ENCODE measurements around the gene TTLL1.
"Not testable (repeated sequence)": the region's sequence is repeated elsewhere in the genome, so short reads cannot be mapped to it uniquely, and the experiment has no call there.

Gene TTLL1

DNA sequence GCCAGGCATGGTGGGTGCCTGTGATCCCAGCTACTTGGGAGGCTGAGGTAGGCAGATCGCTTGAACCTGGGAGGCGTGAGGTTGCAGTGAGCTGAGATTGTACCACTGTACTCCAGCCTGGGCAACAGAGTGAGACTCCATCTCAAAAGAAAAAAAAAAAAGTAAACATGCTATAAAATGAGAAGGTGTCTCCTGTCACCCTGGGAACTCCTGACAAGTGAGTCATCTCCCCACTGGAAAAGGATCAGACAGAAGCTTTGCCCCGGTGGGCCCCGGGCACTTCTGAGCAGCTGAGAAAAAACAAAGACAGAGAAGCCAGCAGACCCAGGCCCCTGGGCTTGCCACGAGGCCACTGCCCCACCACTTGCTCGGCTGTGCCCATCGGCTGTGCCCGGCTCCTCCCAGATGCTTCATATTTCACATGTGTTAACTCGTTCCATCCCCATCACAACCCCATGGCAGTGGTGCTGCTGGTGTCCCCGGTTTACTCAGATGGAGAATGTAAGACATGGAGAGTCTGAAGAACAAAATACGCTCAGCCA lies 22.3 kb downstream of the TTLL1 start:
- DNase-seq (ENCODE audit: low read depth in 2 of 2), result no peak

DNA sequence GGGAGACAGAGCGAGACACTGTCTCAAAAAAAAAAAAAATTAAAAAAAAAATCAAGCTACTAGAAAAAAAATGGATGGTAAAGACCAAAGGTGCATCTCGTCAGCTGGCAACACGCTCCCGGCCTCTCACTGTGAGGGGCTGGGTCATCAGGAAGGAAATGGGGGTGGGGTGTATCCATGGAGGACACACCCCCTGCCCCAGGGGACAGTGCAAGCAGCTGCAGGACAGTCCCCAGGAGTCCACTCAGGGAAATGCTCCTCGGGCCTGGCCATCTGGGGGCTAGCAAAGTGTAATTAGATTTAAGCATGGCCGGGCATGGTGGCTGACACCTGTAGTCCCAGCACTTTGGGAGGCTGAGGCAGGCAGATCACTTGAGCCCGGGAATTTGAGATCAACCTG lies 23.1 kb downstream of the TTLL1 start:
- DNase-seq (ENCODE audit: low read depth in 2 of 2), result no peak

DNA sequence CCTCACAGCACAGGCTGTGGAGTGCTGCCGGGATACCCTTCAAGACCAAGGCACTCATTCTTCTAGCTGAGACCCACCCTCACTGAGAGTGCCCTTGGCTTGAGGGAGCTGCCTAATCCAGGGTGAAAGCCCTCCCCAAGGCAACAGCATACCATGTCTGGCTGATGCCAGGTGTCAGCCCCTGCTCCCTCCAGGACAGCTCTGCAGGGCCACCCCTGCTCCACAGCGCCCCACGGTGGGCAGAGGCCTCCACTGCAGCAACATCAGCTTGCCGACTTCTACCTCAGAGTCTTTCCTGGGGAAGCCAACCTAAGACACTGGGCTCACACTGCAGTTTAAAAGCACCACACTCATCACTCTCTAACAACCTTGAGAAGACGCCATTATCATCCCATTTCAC lies 29.0 kb downstream of the TTLL1 start:
- DNase-seq (ENCODE audit: low read depth in 2 of 2), result no peak

DNA sequence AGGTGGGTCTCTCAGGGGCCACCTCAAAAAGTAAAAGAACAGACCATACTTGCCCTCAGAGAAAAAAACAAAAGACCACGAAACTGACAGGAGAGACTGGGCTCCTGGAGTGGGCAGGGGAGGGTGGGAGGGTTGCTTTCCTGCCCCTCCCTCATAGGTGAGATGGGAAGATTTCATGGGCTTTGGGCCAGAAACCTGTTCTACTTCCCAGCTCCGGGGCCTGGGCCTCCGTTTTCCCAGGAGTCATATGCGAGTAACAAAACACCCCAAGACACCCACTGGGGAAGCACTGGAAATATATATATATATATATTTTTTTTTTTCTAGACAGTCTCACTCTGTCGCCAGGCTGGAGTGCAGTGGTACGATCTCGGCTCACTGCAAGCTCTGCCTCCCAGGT lies 31.6 kb downstream of the TTLL1 start:
- no peak for DNase-seq (ENCODE audit: low read depth in 2 of 2)

DNA sequence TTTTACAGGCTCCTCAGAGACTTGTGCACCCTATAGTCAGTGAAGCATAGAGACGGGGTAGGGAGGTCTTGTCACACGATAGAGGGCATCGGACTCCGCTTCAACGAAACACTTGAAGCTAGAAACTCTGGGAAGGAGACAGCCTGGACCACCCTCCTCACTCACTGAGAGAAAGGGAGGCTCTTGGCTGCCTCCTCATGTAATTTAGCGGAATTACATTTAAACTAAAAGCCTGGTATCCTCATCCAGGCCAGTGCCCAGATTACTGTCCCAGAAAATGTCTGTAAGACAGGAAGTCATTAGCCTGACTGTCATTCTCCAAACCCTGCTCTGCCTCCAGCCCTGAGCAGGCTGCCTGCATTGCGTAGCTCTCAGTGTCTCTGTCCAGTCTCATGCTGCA lies 36.0 kb downstream of the TTLL1 start:
- no peak for DNase-seq (ENCODE audit: low read depth in 2 of 2)

DNA sequence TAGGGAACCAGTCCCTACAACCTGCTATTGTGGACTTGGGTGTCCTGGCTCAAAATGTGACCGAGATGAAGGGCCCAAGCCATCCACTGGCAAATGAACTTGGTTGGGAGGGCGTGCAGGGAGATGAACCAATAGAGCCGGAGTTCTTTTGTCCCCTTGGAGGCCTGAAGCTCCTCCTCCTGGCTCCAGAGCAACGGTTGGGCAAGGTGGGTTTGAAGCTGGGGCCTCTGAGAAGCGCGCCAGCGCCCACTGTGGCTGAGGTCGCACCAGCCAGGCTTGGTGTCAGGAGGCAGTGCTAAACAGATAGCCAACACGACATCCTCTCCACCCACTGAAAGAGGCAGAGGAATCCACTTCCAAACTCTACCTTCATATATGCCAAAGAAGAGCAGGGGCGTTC lies 38.2 kb downstream of the TTLL1 start:
- DNase-seq (ENCODE audit: low read depth in 2 of 2), result no peak

DNA sequence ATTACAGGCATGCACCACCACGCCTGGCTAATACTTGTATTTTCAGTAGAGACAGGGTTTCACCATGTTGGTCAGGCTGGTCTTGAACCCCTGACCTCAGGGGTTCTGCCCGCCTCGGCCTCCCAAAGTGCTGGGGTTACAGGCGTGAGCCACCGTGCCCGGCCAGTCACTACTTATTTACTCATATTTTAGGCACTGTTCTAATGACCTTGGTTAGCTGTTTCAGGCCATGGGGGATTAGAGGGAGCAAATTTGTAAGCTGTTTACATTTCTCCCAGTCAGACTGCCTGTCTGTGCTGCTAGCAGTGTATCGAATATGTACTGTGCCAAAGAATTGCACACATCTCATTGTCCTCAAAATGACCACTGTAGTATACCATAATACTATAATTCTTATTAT lies 41.6 kb downstream of the TTLL1 start:
- DNase-seq (ENCODE audit: low read depth in 2 of 2), result no peak

DNA sequence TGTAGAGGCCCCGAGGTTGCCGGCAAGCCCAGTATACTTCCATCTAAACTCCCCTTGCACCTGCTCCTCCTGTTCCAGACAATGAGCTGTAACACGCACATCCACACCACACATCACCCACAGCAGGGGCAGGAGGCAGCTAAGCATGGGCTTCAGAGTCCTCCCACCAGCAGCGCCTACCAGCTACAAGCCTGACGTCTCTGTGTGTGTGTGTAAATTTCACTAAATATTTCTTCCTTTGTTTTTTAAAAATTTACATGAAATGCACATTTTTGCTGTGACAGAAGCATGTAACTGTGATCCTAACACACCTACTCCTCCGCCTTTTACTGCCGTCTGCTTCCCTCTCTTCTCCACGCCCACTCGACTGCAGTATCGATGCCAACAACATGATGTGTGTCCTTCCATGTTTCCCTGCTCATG lies 44.9 kb downstream of the TTLL1 start:
- no peak for DNase-seq (ENCODE audit: low read depth in 2 of 2)

DNA sequence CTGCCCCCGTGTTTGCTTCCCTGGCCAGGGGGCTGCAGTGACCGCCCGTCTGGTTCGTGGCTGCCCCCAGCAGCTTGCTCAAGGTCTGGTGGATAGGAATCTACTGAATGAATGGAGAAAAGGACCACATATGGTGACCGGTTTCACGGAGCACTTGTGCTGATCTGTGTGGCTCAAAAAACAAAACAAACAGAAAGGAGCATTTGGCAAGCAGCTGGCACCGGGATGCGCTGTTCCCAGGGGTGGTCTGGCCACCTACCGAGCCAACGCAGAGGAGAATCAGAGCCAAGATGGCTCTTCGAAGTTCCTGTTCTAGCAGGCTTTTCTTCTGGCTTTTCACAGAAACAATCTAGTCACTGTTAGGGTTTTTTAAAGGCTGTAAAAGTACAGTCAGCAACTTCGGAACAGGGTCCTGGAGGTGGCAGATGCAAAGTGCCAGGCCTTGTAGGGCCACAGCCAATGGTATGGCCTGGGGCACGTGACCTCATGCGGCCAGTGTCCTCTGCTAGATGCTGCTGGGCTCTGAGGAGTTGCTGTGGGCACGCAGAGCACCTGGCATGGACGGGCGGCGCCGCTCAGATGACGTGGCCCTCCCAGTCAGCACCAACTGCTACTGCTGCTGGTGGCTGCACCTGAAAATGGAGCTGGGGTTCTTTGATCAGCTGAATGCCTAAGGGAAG lies 47.0 kb downstream of the TTLL1 start:
- no peak for DNase-seq (ENCODE audit: low read depth in 2 of 2)

DNA sequence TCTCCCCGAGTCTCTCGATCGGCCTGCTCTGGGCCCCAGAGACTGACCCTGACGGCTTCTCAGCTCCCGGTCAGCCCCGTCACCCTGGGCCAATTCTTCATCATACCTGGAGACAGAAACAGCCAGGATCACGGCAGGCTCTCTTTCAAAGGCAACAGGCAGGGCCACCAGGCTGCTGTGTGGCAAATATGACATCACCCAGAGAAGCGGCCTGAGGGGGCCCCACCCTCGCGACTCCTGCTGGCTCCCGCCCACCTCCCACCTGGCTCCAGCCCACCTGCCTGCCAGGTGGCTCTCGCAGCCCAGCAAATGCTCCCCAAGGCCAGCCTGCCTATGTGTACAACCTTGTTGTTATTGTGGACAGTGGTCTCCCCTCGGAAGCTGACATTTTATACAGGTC lies 49.4 kb downstream of the TTLL1 start:
- DNase-seq (ENCODE audit: low read depth in 2 of 2), result no peak

DNA sequence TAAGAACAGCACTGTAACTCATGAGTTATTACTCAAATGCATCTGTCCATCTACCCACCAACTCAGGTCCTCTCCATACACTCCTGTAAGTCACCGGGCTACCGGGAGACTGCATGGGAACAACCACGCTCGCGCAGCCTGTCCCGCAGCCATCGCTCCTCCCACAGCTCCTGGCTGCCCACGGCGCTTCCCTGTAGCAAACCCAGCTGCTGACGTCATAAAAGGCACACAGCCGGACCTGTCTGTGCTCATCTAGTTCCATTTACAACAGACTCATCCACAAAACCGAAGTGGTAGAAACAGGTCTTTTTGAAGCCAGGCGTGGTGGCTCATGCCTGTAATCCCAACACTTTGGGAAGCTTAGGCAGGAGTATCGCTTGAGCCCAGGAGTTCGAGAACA lies 50.9 kb downstream of the TTLL1 start:
- no peak for DNase-seq (ENCODE audit: low read depth in 2 of 2)

DNA sequence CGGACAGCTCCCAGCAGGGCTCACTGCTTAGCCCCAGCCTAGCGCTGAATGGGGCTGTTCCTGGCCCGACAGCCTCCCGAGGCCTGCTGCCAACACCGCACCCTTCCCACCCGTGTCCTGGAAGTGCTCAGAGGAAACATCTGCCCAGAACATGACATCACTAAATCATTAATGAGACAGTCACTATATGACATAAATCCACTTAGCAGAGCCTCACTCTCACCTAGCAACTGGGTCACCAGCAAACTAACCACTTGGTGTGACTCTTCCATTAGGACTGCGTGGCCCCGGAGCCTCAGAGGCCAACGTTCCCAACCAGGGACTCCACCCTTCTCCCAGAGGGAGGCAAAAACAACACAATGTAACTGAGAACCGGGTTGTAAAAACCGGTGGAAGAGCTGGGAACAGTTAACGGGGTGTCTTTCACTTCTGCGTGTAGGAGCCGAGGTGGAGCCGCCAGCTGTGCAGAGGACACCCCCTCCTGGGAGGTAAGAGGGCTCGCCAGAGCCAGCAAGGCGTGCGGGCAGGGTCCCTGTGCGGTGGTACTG lies 52.8 kb downstream of the TTLL1 start:
- no peak for DNase-seq (ENCODE audit: low read depth in 2 of 2)

DNA sequence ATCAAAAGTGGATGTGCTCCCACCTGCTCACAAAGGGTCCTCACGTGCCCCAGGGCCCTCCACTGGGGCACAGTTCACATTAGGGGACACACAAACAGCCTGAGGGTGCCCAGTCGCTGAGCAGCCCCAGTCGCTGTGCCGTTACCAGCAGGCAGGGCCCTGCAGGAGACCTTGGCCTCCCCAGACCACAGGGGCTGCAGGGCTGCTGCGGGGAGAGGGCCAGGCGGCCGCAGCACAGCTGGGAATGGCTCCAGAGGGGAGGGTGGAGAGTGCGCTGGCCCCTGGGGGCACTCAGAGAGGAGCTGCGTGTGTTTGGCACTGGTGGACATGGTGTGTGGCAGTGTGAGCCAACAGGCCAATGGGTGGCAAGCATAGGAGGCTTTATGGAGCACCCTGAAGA lies 53.9 kb downstream of the TTLL1 start:
- no peak for DNase-seq (ENCODE audit: low read depth in 2 of 2)

DNA sequence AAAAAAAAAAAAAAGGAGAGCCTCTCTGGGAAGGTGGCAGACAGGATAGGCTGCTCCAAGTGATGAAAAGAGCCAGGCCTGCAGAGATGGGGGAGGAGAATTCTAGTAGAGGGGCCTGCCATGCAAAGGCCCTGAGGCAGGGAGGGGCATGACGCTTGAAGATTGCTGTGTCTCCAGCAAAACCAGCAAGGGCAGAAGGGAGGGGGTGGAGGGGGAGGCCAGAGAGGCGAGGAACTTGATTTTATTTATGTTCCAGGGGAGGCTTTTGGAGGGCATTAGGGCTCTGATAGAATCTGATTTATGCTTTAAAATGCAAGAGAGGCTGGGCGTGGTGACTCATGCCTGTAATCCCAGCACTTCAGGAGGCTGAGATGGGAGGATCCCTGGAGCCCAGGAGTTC lies 57.6 kb downstream of the TTLL1 start:
- DNase-seq (ENCODE audit: low read depth in 2 of 2), result no peak

DNA sequence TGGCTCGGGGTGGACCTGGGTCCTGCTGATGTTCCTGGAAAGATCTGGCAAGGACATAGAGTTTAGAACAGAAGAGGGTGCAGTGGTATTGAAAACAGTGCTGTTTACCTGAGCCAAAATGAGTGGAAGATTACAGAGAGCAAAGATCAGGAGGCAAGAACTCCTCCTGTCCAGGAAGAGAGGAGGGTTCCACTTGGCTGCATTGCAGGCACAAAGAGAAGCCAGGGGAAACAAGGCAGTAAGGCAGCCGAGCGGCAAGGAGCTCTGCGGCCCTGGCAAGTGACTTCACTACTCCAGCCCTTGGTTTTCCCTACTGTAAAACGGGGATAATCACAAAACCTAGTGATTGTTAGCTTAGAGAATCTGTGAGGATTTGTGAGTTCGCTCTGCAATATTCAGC lies 70.6 kb downstream of the TTLL1 start:
- DNase-seq (ENCODE audit: low read depth in 2 of 2), result no peak

DNA sequence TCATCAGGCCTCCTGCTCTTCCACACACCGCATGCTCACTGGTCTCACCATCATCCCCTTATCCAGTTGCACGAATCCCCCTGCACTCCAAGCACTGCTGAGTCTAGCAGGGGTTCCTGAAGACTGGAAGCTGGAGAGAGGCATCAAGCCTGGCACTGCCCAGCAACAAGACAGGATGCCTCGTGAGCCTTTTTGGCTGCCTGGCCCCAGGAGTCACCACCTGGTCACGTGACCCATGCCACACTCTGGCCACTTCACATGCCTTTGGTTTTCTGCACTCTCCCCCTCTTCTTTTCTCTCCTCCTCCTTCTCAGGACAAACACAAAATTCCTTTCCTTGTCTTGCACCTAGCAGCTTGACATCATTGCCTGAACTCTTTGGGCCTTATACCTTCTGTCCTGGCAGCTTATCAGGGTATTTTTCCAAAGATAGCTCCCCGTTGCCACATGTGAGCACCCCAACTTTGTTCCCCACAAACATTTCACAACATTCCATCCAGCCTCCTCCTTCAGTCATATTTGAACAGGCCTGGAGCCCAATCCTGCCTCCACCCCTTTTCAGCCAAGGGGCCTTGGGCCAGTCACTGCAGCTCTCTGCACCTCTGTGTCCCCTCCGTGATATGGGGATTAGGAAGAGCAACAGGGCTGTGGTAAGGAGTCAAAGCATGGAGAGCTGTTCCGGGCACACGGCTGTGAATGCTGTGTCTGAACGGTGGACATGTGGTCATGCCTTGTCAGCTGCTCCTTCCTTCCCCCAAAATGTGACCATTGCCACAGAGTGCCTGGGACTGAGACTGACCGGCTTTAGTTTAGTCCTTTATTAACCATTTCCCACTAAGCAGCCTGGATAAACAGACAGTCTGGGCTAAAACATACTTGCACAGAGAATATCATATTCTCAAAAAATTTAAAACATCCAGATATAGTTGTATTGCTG lies 71.4 kb downstream of the TTLL1 start:
- no peak for DNase-seq (ENCODE audit: low read depth in 2 of 2)

DNA sequence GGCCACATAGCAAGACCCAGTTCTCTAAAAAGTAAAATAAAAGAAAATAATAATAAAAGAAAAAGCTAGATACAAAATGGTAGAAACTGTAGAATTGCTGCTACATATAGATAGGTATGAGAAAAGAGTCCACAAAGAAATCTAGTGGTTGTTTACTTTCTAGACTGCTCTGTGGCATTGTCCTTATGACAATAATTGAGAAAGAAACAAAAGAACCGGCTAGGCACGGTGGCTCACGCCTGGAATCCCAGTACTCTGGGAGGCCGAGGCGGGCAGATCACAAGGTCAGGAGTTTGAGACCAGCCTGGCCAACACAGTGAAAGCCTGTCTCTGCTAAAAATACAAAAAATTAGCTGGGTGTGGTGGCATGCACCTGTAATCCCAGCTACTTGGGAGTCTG lies 73.0 kb downstream of the TTLL1 start:
- not testable (repeated sequence) for DNase-seq (ENCODE audit: low read depth in 2 of 2)

DNA sequence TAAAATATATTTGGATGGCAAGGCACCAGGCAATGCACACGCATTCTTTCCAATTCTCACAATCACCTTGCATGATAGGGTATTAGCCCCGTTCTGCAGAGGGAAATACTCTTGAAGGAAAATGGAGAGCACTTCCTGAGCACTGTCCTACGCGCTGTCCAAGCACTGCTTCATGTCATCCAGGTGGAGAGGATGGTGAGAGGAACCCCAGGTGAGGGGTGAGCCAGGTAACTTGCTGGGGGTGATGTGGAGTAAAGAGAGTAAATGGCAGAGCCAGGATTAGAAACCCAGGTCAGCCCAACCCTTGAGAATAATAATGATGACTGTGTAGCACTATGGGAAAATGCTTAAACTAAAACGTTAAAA lies 73.5 kb downstream of the TTLL1 start:
- no peak for DNase-seq (ENCODE audit: low read depth in 2 of 2)

DNA sequence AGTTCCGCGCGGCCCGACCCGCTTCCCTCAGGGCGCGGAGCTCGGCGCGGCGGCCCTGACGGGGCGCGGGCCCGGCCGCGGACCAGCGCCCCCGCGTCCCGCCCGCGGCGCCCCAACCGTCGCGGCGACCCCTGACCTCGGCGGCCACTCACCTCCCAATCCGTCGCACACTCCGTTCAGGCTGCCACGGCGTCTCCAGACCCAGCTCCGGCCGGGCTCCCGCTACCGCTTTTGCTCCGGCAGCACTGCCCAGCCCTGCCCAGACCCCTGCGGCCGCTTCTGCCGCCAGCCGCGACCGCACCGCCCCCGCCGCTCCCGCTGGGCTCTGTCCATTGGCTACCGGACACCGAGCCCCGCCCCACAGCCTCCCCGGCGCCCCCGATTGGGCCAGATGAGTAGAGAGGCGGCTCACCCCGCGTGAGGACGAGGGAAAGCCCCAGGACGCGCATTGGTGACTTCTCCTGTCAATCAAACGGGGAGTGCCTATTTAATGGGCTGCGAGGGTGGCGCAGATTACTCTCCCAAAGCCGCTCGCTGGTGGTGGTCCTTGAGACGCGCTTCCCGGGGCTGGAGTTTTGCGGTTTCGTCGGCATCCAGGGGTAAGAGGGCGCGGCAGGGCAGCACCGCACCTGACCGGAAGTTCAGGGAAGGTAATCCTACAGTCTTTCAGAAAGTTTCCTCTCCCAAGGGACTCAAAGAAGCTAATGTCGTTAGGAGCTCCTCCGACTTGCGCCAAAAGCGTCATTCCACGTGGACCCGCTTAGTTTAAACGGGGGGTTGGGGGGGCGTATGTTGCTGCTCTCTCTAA lies 74.1 kb downstream of the TTLL1 start, which contains the start of gene PACSIN2:
PACSIN2 (minus strand) TSS at position 281 of the 808 bp plus-strand sequence. CDS start 103,069 bp downstream, outside the sequence.
- peak; percentile 99 for DNase-seq (ENCODE audit: low read depth in 2 of 2)

DNA sequence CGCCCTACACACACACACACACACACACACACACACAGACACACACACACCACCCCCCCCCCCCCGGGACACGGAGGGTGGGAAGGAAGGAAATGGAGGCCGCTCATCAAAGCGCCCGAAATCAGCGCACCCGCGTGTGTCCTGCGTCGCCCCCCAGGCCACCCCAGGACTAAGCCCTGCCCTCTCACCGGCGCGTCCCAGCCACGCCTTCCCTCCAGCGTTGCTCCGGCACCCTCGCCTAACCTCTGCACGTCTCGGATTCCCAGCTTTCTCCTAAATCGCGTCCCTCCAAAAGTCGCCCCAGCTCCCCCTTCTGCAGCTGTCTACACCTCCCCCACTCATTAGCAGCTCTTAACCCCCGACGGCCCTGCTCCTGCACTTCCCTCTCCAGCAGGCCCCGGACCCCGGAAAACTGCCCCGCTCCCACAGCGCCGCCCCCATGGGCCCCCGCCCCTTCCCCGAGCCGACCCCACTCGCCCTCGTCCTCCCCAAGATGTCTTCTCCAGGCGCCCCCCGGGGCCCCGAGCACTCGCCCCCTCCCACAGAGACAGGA lies 74.8 kb downstream of the TTLL1 start:
- peak in 1 of 2 donors; percentile 2 for DNase-seq (ENCODE audit: low read depth in 2 of 2)
